Smooth muscle cell (in vitro differentiated cells): Measurements from ENCODE around the gene CLSTN3. TPM values are rescaled to one million over a fixed set of nuclear protein-coding genes. Genes with fewer than 3 reads are reported as not detected.

Experiments
- DNase-seq: peaks from one replicate; lab custom pipeline; 2025; ENCODE audit not compliant: unreplicated experiment; lab: John Stamatoyannopoulos, UW
- H2AFZ ChIP-seq: fragments of 200-600 bp; sonication (generic); 2 replicates; pipeline ENCODE4 v1.6.0; 2016; ENCODE audit warnings: antibody characterized with exemption, low read depth, mild to moderate bottlenecking
- H3F3A ChIP-seq: fragments of 200-600 bp; sonication (generic); 2 replicates; pipeline ENCODE4 v1.6.0; 2017; ENCODE audit warnings: antibody characterized with exemption, low read depth
- H3K27ac ChIP-seq: fragments of 200-600 bp; sonication (generic); 2 replicates; pipeline ENCODE4 v1.5.1; 2016; ENCODE audit warnings: low read depth, mild to moderate bottlenecking
- H3K27me3 ChIP-seq: fragments of 200-600 bp; sonication (generic); 2 replicates; pipeline ENCODE4 v1.6.1; 2016; ENCODE audit warnings: low read depth, mild to moderate bottlenecking
- H3K36me3 ChIP-seq: fragments of 200-600 bp; sonication (generic); 2 replicates; pipeline ENCODE4 v1.5.1; 2016; ENCODE audit warnings: low read depth
- H3K4me1 ChIP-seq: fragments of 200-600 bp; sonication (generic); 2 replicates; pipeline ENCODE4 v1.5.1; 2016; ENCODE audit warnings: low read depth
- H3K4me2 ChIP-seq: fragments of 200-600 bp; sonication (generic); 2 replicates; pipeline ENCODE4 v1.6.0; 2016; ENCODE audit warnings: mild to moderate bottlenecking
- H3K4me3 ChIP-seq: fragments of 200-600 bp; sonication (generic); 2 replicates; pipeline ENCODE4 v1.5.1; 2016; ENCODE audit warnings: mild to moderate bottlenecking
- H3K79me2 ChIP-seq: fragments of 200-600 bp; sonication (generic); 2 replicates; pipeline ENCODE4 v1.6.0; 2016; ENCODE audit warnings: low read depth, mild to moderate bottlenecking
- H3K9ac ChIP-seq: fragments of 200-600 bp; sonication (generic); 2 replicates; pipeline ENCODE4 v1.6.0; 2016; ENCODE audit warnings: low read depth
- H3K9me3 ChIP-seq: fragments of 200-600 bp; sonication (generic); replicated peaks from 2 replicates; pipeline ENCODE4 v1.5.1; 2016; ENCODE audit warnings: low read depth
- H4K20me1 ChIP-seq: fragments of 200-600 bp; sonication (generic); 2 replicates; pipeline ENCODE4 v1.6.0; 2016; ENCODE audit warnings: low read depth
- CTCF ChIP-seq: fragments of 200-600 bp; sonication (generic); IDR thresholded peaks from 2 replicates; pipeline ENCODE4 v1.5.1; 2017; ENCODE audit warnings: borderline replicate concordance, mild to moderate bottlenecking, antibody characterized with exemption; ENCODE audit not compliant: insufficient read depth, poor library complexity, severe bottlenecking
- WGBS: methylation state at CpG from one replicate; pipeline ENCODE4 v1.1.7; 2016; ENCODE audit warnings: low lambda C conversion rate; 5-methylcytosine and 5-hydroxymethylcytosine counted together
- polyA plus RNA-seq: library from polyadenylated mRNA; unstranded; fragments of >200 nt; fragmentation: Nextera tagmentation; extraction: Ambion mirVana; gene quantifications from 2 replicates; pipeline ENCODE4 v1.2.1, GENCODE V29; 2016
- total RNA-seq: library from RNA; depleted of rRNA; stranded (reverse); fragments of >200 nt; gene quantifications from 2 replicates; pipeline ENCODE4 v1.2.3, GENCODE V29; 2014

The CLSTN3 gene
- total and polyA plus RNA-seq, 2 experiments from 2014 or later = 12.4 to 51.0 TPM

DNA sequence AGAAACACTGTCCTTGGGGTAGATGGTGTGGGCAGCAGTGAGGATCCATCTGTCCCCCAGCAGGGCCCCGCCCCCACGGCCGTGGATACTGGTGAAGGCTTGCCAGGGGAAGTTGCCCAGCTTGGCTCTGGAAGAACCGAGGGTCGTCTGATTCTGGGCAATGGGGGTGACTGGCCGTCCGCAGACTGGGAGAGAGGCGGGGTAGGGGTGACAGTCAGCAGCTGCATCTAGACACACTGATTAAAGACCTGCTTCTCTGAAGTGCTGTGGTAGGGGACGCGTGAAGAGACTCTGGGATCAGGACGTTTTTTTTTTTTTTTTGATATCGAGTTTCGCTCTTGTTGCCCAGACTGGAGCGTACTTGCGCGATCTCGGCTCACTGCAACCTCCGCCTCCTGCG lies 33.2 kb upstream of the CLSTN3 start:
- H2AFZ ChIP-seq = no peak overlapping the region
- no peak overlapping the region for H3K4me3 ChIP-seq
- no peak for TF ChIP-seq CTCF
- H3K79me2 ChIP-seq = no peaks in the 10 kb centered on the region
- no peaks in the 10 kb centered on the region for H3K36me3 ChIP-seq
- H3K9ac ChIP-seq = no peak overlapping the region
- H3K4me2 ChIP-seq = no peak overlapping the region
- no peaks in the 10 kb centered on the region for H3K27me3 ChIP-seq
- H3K9me3 ChIP-seq = no peaks in the 10 kb centered on the region
- DNase-seq = no peak
- no peaks in the 10 kb centered on the region for H3F3A ChIP-seq
- no peaks in the 10 kb centered on the region for H3K4me1 ChIP-seq
- 93% methylated on average over 18 of the region's 19 CpGs for WGBS
- H4K20me1 ChIP-seq = peaks cover 2% of the 10 kb centered on the region
- no peak overlapping the region for H3K27ac ChIP-seq

DNA sequence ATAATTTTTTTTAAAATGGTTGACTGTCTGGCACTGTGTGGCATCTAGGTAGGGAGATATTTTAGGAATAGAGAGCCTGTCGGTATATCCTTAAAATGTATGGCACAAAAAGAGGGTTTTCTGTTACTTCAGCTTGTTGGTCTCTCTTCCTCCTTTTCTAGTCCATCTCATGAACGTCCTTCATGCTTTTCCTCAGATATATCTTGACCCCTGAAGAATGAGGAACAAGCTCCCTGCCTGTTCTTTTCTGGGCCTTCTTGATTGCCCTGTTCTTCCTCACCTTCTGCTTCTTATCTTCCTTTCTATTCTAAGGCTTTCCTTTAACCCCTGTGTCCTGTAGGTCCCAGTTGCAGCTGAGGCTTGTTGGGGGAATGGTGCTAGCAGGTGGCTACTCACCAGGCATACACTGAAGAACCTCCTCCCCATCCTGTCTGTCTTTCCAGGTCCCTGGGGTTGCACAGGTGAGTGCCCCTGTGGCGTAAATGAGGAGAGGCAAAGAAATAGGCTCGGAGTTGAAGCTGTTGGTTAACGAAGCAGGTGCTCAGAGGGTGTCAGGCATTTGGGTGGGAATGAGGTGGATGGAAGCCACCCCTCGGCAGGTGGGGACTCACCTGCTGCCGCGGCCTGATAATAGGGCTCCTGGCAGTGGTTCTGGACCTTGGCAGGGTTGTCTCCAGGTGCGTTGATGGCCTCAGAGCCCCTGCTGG lies 30.7 kb upstream of the CLSTN3 start:
- Histone ChIP-seq H3K9ac (no peak overlapping the region), H3K36me3 (no peaks in the 10 kb centered on the region)
- WGBS = 97% methylated on average over 9 of the region's 9 CpGs

GRCh38 chr12:7100239-7100638 lies 29.9 kb upstream of the CLSTN3 start:
- Histone ChIP-seq H3K27ac (no peak overlapping the region), H3K36me3 (no peaks in the 10 kb centered on the region), H3K9me3 (no peaks in the 10 kb centered on the region), H2AFZ (no peak overlapping the region), H3K4me1 (no peaks in the 10 kb centered on the region), H3K79me2 (no peaks in the 10 kb centered on the region), H3K4me2 (no peak overlapping the region), H3F3A (no peaks in the 10 kb centered on the region), H3K4me3 (no peak overlapping the region), H4K20me1 (peaks cover 9% of the 10 kb centered on the region), H3K27me3 (no peaks in the 10 kb centered on the region), H3K9ac (no peak overlapping the region)
- DNase-seq = no peak
- TF ChIP-seq CTCF = no peak
- 88% methylated on average over 4 of the region's 4 CpGs for WGBS

More for the DNA sequence above, 30.7 kb upstream of the CLSTN3 start:
- H3K79me2 ChIP-seq = no peaks in the 10 kb centered on the region
- no peak for DNase-seq
- no peaks in the 10 kb centered on the region for H3K4me1 ChIP-seq
- H3K4me3 ChIP-seq = no peak overlapping the region
- peaks cover 9% of the 10 kb centered on the region for H4K20me1 ChIP-seq
- no peak overlapping the region for H3K4me2 ChIP-seq
- H3K27me3 ChIP-seq = no peaks in the 10 kb centered on the region
- no peaks in the 10 kb centered on the region for H3K9me3 ChIP-seq
- no peak overlapping the region for H2AFZ ChIP-seq
- H3F3A ChIP-seq = no peaks in the 10 kb centered on the region
- H3K27ac ChIP-seq = no peak overlapping the region
- TF ChIP-seq CTCF = no peak

DNA sequence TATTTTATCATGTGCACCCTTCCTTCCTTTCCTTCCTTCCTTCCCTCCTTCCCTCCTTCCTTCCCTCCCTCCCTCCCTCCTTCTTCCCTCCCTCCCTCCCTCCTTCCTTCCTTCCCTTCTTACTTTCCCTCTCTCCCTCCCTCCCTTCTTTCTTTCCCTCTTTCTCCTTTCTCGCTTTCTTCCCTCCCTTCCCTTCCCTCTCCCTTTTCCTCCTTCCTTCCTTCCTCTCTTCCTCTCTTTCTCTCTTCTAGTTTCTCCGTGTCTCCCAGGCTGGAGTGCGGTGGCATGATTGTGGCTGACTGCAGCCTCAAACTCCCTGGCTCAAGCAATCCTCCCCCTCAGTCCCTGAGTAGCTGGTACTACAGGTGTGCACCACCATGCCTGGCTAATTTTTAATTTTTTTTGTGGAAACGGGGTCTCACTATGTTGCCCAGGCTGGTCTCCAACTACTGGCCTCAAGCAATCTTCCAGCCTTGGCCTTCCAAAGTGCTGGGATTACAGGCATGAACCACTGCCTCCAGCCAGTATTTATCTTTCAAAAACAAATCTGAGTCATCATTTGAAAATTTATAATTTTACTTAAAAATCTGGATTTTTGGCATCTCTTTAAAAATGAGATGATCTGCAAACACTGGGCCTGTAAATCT lies 29.0 kb upstream of the CLSTN3 start:
- H3K79me2 ChIP-seq = peaks cover under 1% of the 10 kb centered on the region
- H3K9ac ChIP-seq = no peak overlapping the region
- H3F3A ChIP-seq = no peaks in the 10 kb centered on the region
- no peaks in the 10 kb centered on the region for H3K9me3 ChIP-seq
- WGBS = 81% methylated on average over 4 of the region's 4 CpGs
- H3K4me1 ChIP-seq = no peaks in the 10 kb centered on the region
- no peak overlapping the region for H3K27ac ChIP-seq
- peaks cover 9% of the 10 kb centered on the region for H4K20me1 ChIP-seq
- DNase-seq = no peak
- H3K4me3 ChIP-seq = no peak overlapping the region
- no peak for TF ChIP-seq CTCF
- no peaks in the 10 kb centered on the region for H3K36me3 ChIP-seq
- no peak overlapping the region for H2AFZ ChIP-seq
- H3K4me2 ChIP-seq = no peak overlapping the region
- no peaks in the 10 kb centered on the region for H3K27me3 ChIP-seq
